Measurements from ENCODE around the gene MCU. TPM values are rescaled to one million over a fixed set of nuclear protein-coding genes. Genes with fewer than 3 reads are reported as not detected.
"Not testable (repeated sequence)": the region's sequence is repeated elsewhere in the genome, so short reads cannot be mapped to it uniquely, and the experiment has no call there.

Gene MCU
- total RNA-seq, 1 donor from 2014 or later: 43.8 TPM

GRCh38 chr10:72730479-72730878, 38.5 kb downstream of the MCU start:
- peak; percentile 65 for DNase-seq (ENCODE audit: low spot score)

GRCh38 chr10:72731916-72732419, 40.0 kb downstream of the MCU start:
- no peak for DNase-seq (ENCODE audit: low spot score)

GRCh38 chr10:72732521-72732920, 40.6 kb downstream of the MCU start:
- no peak for DNase-seq (ENCODE audit: low spot score)

- no peak for DNase-seq (ENCODE audit: low spot score)
Measured at GRCh38 chr10:72733989-72734388, 42.0 kb downstream of the MCU start.

- DNase-seq (ENCODE audit: low spot score): no peak
Measured at GRCh38 chr10:72735288-72735936, 43.5 kb downstream of the MCU start.

GRCh38 chr10:72736176-72736827, 44.4 kb downstream of the MCU start:
- DNase-seq (ENCODE audit: low spot score): peak; percentile 53

GRCh38 chr10:72736828-72737220, 44.9 kb downstream of the MCU start:
- DNase-seq (ENCODE audit: low spot score): no peak

GRCh38 chr10:72737357-72737756, 45.4 kb downstream of the MCU start:
- DNase-seq (ENCODE audit: low spot score): not testable (repeated sequence)

- peak; percentile 71 for DNase-seq (ENCODE audit: low spot score)
Measured at GRCh38 chr10:72738486-72738885, 46.5 kb downstream of the MCU start.

- peak; percentile 53 for DNase-seq (ENCODE audit: low spot score)
Measured at GRCh38 chr10:72740528-72740927, 48.6 kb downstream of the MCU start.

GRCh38 chr10:72742092-72742491, 50.1 kb downstream of the MCU start:
- no peak for DNase-seq (ENCODE audit: low spot score)

GRCh38 chr10:72742797-72743196, 50.9 kb downstream of the MCU start:
- DNase-seq (ENCODE audit: low spot score): no peak

- DNase-seq (ENCODE audit: low spot score): no peak
Measured at GRCh38 chr10:72744566-72744965, 52.6 kb downstream of the MCU start.

- peak; percentile 69 for DNase-seq (ENCODE audit: low spot score)
Measured at GRCh38 chr10:72746426-72747363, 54.8 kb downstream of the MCU start.

- DNase-seq (ENCODE audit: low spot score): no peak
Measured at GRCh38 chr10:72747521-72747920, 55.6 kb downstream of the MCU start.

GRCh38 chr10:72753760-72754231, 61.9 kb downstream of the MCU start:
- no peak for DNase-seq (ENCODE audit: low spot score)

GRCh38 chr10:72754275-72755032, 62.5 kb downstream of the MCU start:
- DNase-seq (ENCODE audit: low spot score): no peak

- peak; percentile 49 for DNase-seq (ENCODE audit: low spot score)
Measured at GRCh38 chr10:72756674-72757385, 64.9 kb downstream of the MCU start.

- DNase-seq (ENCODE audit: low spot score): no peak
Measured at GRCh38 chr10:72757732-72758131, 65.8 kb downstream of the MCU start.

- not testable (repeated sequence) for DNase-seq (ENCODE audit: low spot score)
Measured at GRCh38 chr10:72758930-72759329, 67.0 kb downstream of the MCU start.

GRCh38 chr10:72759584-72759983, 67.6 kb downstream of the MCU start:
- DNase-seq (ENCODE audit: low spot score): no peak

All from umbilical cord (tissue), 2 donors.